ENCODE measurements around the gene ZNF578. TPM values are rescaled to one million over a fixed set of nuclear protein-coding genes. Genes with fewer than 3 reads are reported as not detected.
"Not testable (repeated sequence)": the region's sequence is repeated elsewhere in the genome, so short reads cannot be mapped to it uniquely, and the experiment has no call there.

The ZNF578 gene
- total RNA-seq, 2 donors from 2014 or later: 0.93 to 1.9 TPM

GRCh38 chr19:52542984-52543664 lies 89.8 kb downstream of the ZNF578 start:
- H3K4me3 Mint-ChIP-seq: peak overlapping the region; percentile 51 to 75
- H3K27ac Mint-ChIP-seq: peak overlapping the region; percentile 83
- H3K27me3 Mint-ChIP-seq (ENCODE audit: low read depth): no peaks in the 10 kb centered on the region
- peaks cover 16% of the 10 kb centered on the region for H3K4me1 Mint-ChIP-seq (ENCODE audit: low read depth)
- H3K36me3 Mint-ChIP-seq (ENCODE audit: insufficient read depth in 2 of 2): peaks cover 36 to 65% of the 10 kb centered on the region in 2 donors
- ATAC-seq (replicated peaks in 1 of 2): peak; percentile 97 to 98
- DNase-seq: peak; percentile 55 to 67
- peaks cover 0 to 9% of the 10 kb centered on the region in 2 donors for H3K9me3 Mint-ChIP-seq

GRCh38 chr19:52554216-52554971 lies 101.0 kb downstream of the ZNF578 start:
- no peaks in the 10 kb centered on the region for H3K4me1 Mint-ChIP-seq (ENCODE audit: low read depth)
- H3K27ac Mint-ChIP-seq: peak overlapping the region; percentile 26
- H3K36me3 Mint-ChIP-seq (ENCODE audit: insufficient read depth in 2 of 2): peaks cover 66 to 77% of the 10 kb centered on the region in 2 donors
- DNase-seq (no peak), ATAC-seq (replicated peaks in 1 of 2) (no peak)
- H3K9me3 Mint-ChIP-seq: peaks cover 20 to 32% of the 10 kb centered on the region in 2 donors
- no peak overlapping the region for H3K4me3 Mint-ChIP-seq
- no peaks in the 10 kb centered on the region for H3K27me3 Mint-ChIP-seq (ENCODE audit: low read depth)

- H3K27me3 Mint-ChIP-seq (ENCODE audit: low read depth): no peaks in the 10 kb centered on the region
- H3K4me1 Mint-ChIP-seq (ENCODE audit: low read depth): no peaks in the 10 kb centered on the region
- peaks cover 21 to 44% of the 10 kb centered on the region in 2 donors for H3K9me3 Mint-ChIP-seq
- peaks cover 67 to 72% of the 10 kb centered on the region in 2 donors for H3K36me3 Mint-ChIP-seq (ENCODE audit: insufficient read depth in 2 of 2)
- H3K27ac Mint-ChIP-seq: no peak overlapping the region
- H3K4me3 Mint-ChIP-seq: no peak overlapping the region
- DNase-seq (no peak), ATAC-seq (replicated peaks in 1 of 2) (no peak)
Observed at GRCh38 chr19:52557231-52557995, 104.1 kb downstream of the ZNF578 start.

- not testable (repeated sequence) for H3K4me1 Mint-ChIP-seq (ENCODE audit: low read depth); H3K27me3 Mint-ChIP-seq (ENCODE audit: low read depth); H3K27ac Mint-ChIP-seq; ATAC-seq (replicated peaks in 1 of 2); H3K4me3 Mint-ChIP-seq; DNase-seq
- peaks cover 22 to 41% of the 10 kb centered on the region in 2 donors for H3K9me3 Mint-ChIP-seq
- peaks cover 63 to 68% of the 10 kb centered on the region in 2 donors for H3K36me3 Mint-ChIP-seq (ENCODE audit: insufficient read depth in 2 of 2)
Observed at GRCh38 chr19:52558732-52559445, 105.5 kb downstream of the ZNF578 start.

GRCh38 chr19:52561611-52562010 lies 108.3 kb downstream of the ZNF578 start:
- not testable (repeated sequence) for H3K27ac Mint-ChIP-seq; H3K4me3 Mint-ChIP-seq; ATAC-seq (replicated peaks in 1 of 2); H3K4me1 Mint-ChIP-seq (ENCODE audit: low read depth); DNase-seq; H3K27me3 Mint-ChIP-seq (ENCODE audit: low read depth)
- peaks cover 20 to 32% of the 10 kb centered on the region in 2 donors for H3K9me3 Mint-ChIP-seq
- peaks cover 51 to 60% of the 10 kb centered on the region in 2 donors for H3K36me3 Mint-ChIP-seq (ENCODE audit: insufficient read depth in 2 of 2)

Other genes with a start within 250 kb of the ZNF578 start
- 10 to 100 TPM; 32.1 to 33.5 TPM for gene ZNF766, start 184.0 kb upstream of the ZNF578 start, total RNA-seq
- 1 to 10 TPM; 5.6 to 10.0 TPM for gene ZNF480, start 156.4 kb upstream of the ZNF578 start, total RNA-seq
- gene ZNF610, start 117.3 kb upstream of the ZNF578 start, total RNA-seq: 1 to 10 TPM; 2.3 to 3.7 TPM
- 10 to 100 TPM; 11.9 to 12.8 TPM for gene ZNF880, start 83.6 kb upstream of the ZNF578 start, total RNA-seq
- 10 to 100 TPM in 1 of 2 donors, 1 to 10 TPM in 1; 7.5 to 10.1 TPM for gene ZNF528, start 55.7 kb upstream of the ZNF578 start, total RNA-seq
- gene ZNF534, start 24.4 kb upstream of the ZNF578 start, total RNA-seq: not detected
- gene ZNF808, start 74.1 kb downstream of the ZNF578 start, total RNA-seq: 10 to 100 TPM; 26.3 to 34.9 TPM
- gene ZNF701, start 116.7 kb downstream of the ZNF578 start, total RNA-seq: 10 to 100 TPM; 25.7 to 26.0 TPM
- gene ZNF83, start 184.8 kb downstream of the ZNF578 start, total RNA-seq: 10 to 100 TPM; 47.4 to 52.8 TPM